Mammary epithelial cell (primary cell): ENCODE results near the gene EXT2.

Experiments used
- CTCF ChIP-seq, 2 donors: IDR thresholded peaks in 1 of 2; conservative IDR thresholded peaks in 1 of 2; 2 replicates each; pipeline ENCODE4 v1.5.1; 2011 to 2012; ENCODE audit warnings: inconsistent platforms in 2 of 2, low read length in 2 of 2, mild to moderate bottlenecking in 2 of 2, control low read depth in 1 of 2, low read depth in 1 of 2; ENCODE audit not compliant: insufficient read depth in 1 of 2; ENCODE audit errors: extremely low read depth in 1 of 2
- EZH2 ChIP-seq: IDR thresholded peaks from 2 replicates; pipeline ENCODE4 v1.6.1; 2012; ENCODE audit warnings: low read length, inconsistent platforms, borderline replicate concordance

GRCh38 chr11:44139565-44140330 lies 44.3 kb downstream of the EXT2 start:
- TF ChIP-seq CTCF (conservative IDR thresholded peaks at IDR 0.05 in 1 of 2, IDR thresholded peaks at IDR 0.05 in 1 of 2; ENCODE audit: extremely low read depth in 1 of 2, insufficient read depth in 1 of 2, low read depth in 1 of 2, low read length in 2 of 2) = no peak
- no peak for TF ChIP-seq EZH2
